Fibroblast of the conjunctiva (primary cell): ENCODE results near the gene LHX4.

Source experiments
- DNase-seq: peaks from one replicate; pipeline ENCODE4 v3.0.0-alpha.2; 2010; ENCODE audit warnings: low read depth

LHX4 gene

GRCh38 chr1:180299479-180300221 lies 69.6 kb downstream of the LHX4 start:
- DNase-seq: no peak

DNA sequence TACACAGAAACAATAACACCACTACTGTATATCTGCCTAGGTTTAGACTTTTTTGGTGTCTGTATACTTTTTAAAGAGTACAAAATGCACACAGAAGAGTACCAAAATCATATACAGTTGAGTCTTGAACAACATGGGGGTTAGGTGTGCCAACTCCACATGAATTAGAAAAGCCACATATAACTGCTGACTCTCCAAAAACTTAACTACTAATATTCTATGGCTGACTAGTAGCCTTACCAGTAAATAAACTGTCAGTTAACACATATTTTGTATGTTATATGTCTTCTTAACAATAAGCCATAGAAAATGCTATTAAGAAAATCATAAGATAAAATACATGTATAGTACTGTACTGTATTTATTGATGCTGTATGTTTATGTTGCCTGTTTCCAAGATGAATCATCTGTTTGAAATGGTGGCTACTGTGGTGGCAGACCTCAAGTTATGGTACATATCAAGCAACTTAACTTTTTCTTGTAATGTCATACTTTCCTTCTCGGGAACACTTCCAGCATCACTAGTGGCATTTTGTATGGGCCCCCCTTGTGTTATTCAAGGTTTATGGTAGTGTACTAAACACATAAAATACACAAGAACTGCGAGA lies 71.2 kb downstream of the LHX4 start:
- DNase-seq: no peak

DNA sequence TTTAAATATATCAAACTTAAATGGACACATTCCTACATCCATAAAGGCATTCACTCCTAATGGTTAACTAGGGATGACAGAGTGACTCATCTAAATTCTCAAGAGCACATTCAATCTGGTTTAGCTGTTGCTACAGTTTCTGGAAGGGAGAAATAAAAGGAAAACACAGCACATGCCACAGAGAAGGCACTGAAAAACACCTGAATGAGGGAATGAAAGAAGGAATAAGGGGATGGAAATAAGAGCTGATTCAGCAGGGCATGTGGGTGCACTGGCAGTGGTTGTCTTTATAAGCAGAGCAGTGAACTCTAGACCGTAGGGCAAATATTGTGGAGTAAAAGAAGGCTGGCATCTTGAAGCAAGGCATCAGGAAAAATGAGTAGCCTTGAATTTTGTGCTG lies 79.3 kb downstream of the LHX4 start:
- no peak for DNase-seq

GRCh38 chr1:180310095-180310494 lies 80.0 kb downstream of the LHX4 start:
- no peak for DNase-seq

DNA sequence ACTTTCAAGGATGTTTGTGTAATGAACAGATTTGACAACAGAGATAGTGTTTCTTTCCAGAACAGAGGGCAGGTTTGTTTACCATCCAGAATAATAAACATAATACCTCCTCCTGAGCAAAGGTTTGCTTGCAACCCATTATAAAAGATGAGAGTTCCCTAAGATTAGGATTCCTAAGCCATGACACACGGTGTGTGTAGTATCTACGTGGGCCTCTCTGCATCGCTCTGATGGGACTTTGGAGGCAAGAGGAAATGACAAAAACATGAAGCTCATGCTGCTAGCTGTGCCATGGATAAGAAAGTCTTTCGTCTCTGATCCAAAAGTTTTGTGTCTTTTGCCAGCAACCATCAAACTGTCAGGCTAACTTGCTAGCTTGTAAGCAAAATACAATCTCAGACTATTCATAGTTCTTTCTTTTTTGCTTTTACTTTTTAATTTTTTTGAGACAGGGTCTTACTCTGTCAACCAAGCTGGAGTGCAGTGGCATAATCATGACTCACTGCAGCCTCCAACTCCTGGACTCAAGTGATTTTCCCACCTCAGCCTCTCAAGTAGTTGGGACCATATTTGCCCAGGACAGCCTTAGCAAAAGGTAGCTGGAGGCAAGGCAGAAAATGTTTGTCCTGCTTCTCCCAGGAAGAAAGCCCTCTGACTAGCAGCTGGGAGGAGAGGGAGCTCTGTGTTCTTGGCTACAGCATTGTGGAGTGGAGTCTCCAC lies 81.1 kb downstream of the LHX4 start:
- no peak for DNase-seq

DNA sequence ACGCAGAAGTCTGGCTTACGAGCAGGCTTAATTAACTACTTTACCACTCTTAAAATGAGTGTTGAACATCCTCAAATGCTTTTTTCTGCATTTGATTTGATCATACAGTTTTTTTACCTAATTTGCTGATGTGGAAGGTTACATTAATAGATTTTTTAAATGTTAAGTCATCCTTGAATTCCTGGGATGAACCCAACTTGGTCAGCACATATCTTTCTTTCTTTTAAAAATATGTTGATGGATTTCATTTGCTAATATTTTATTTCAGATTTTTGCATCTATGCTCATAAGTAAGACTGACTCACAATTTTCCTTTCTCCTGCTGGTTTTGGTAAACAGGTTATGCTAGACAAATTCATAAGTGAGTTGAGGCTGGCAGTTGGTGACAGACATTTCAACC lies 82.9 kb downstream of the LHX4 start:
- no peak for DNase-seq

GRCh38 chr1:180327089-180327488 lies 97.0 kb downstream of the LHX4 start:
- DNase-seq: no peak
